Fibroblast of lung (primary cell): Measurements from ENCODE around the gene TINCR. TPM values are rescaled to one million over a fixed set of nuclear protein-coding genes. Genes with fewer than 3 reads are reported as not detected.

Experiments used
- DNase-seq, 2 donors: peaks; one replicate each; pipeline versions ENCODE4 v3.0.0 to v3.0.0-alpha.2; 2010; ENCODE audit warnings: low read depth in 2 of 2
- H2AFZ ChIP-seq: 2 replicates; pipeline ENCODE4 v1.5.1; 2012; ENCODE audit warnings: low read length, control low read depth, inconsistent platforms
- H3K27ac ChIP-seq: 2 replicates; pipeline ENCODE4 v1.5.1; 2011; ENCODE audit warnings: low read length, control low read depth; ENCODE audit not compliant: insufficient read depth
- H3K27me3 ChIP-seq: 2 replicates; pipeline ENCODE4 v1.5.1; 2011; ENCODE audit warnings: mild to moderate bottlenecking, low read length; ENCODE audit not compliant: control insufficient read depth, insufficient read depth
- H3K36me3 ChIP-seq: 2 replicates; pipeline ENCODE4 v1.5.1; 2011; ENCODE audit warnings: low read length; ENCODE audit not compliant: control insufficient read depth, insufficient read depth
- H3K4me1 ChIP-seq: 2 replicates; pipeline ENCODE4 v1.5.1; 2011; ENCODE audit warnings: low read length; ENCODE audit not compliant: control insufficient read depth, insufficient read depth; ENCODE audit errors: extremely low read depth
- H3K4me2 ChIP-seq: 2 replicates; pipeline ENCODE4 v1.5.1; 2011; ENCODE audit warnings: low read length, control low read depth; ENCODE audit not compliant: insufficient read depth; ENCODE audit errors: extremely low read depth
- H3K4me3 ChIP-seq, 4 experiments: fragments of 200-600 bp in 1 of 4; sonication (generic) in 1 of 4; replicated peaks in 1 of 4; 2 replicates each; pipeline ENCODE4 v1.5.1; 2011 to 2016; ENCODE audit warnings: low read length in 4 of 4, low read depth in 3 of 4, mild to moderate bottlenecking in 3 of 4, control low read depth in 2 of 4, inconsistent platforms in 1 of 4, mixed read lengths in 1 of 4; ENCODE audit not compliant: insufficient read depth in 1 of 4; ENCODE audit errors: control extremely low read depth in 1 of 4
- H3K79me2 ChIP-seq: 2 replicates; pipeline ENCODE4 v1.5.1; 2012; ENCODE audit warnings: mild to moderate bottlenecking, low read length, inconsistent platforms; ENCODE audit not compliant: control insufficient read depth, insufficient read depth
- H3K9ac ChIP-seq: 2 replicates; pipeline ENCODE4 v1.5.1; 2011; ENCODE audit warnings: mild to moderate bottlenecking, low read length, control low read depth; ENCODE audit not compliant: insufficient read depth
- H3K9me3 ChIP-seq: 2 replicates; pipeline ENCODE4 v1.5.1; 2012; ENCODE audit warnings: low read depth, low read length; ENCODE audit not compliant: control insufficient read depth, insufficient read depth
- H4K20me1 ChIP-seq: 2 replicates; pipeline ENCODE4 v1.5.1; 2011; ENCODE audit warnings: low read length; ENCODE audit not compliant: control insufficient read depth, insufficient read depth; ENCODE audit errors: extremely low read depth
- CTCF ChIP-seq, 2 donors: IDR thresholded peaks in 1 of 2; conservative IDR thresholded peaks in 1 of 2; 1 replicate in 1 of 2; 2 replicates in 1 of 2; pipeline ENCODE4 v1.5.1; 2011 to 2012; ENCODE audit warnings: low read length in 2 of 2, control low read depth in 1 of 2, inconsistent platforms in 1 of 2, low read depth in 1 of 2, mild to moderate bottlenecking in 1 of 2
- EZH2 ChIP-seq: IDR thresholded peaks from 2 replicates; pipeline ENCODE4 v1.5.1; 2012; ENCODE audit warnings: low read length, control low read depth, mild to moderate bottlenecking; ENCODE audit errors: missing control alignments
- polyA plus RNA-seq, 2 donors: library from polyadenylated mRNA; depleted of rRNA in 1 of 2; stranded (reverse) in 1 of 2; unstranded in 1 of 2; fragments of >200 nt; gene quantifications; 2 replicates each; pipeline ENCODE4 v1.2.1, GENCODE V29; 2011 to 2012; ENCODE audit warnings: missing spikeins in 1 of 2
- total RNA-seq: library from RNA; depleted of rRNA; stranded (reverse); fragments of >200 nt; gene quantifications from 2 replicates; pipeline ENCODE4 v1.2.1, GENCODE V29; 2014

Gene TINCR
- total and polyA plus RNA-seq, 2 donors (not counting 1 experiment from before 2014, with no cell fraction given), result 0.06 to 0.17 TPM

DNA sequence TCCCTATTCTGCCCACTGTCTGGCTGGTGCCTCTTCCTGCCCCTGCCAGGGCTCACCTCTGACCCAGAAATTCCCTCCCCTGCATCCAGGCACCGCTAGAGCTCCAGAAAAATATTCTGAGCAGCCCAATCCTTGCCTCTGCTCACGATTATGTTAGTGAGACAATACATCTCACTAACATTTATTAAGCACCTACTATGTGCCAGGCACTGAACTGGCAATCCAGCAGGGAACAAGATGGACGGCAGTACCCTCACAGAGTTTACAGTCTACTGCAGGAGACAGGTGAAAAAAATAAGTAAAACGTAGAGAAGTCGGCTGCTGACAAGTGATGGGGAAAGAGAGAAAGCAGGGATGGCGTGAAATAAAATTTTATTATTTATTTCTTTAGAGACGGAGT is 5.5 kb downstream of the TINCR start:
- no peaks in the 10 kb centered on the region for H3K4me1 ChIP-seq
- no peaks in the 10 kb centered on the region for H3K9me3 ChIP-seq
- no peak for DNase-seq
- TF ChIP-seq EZH2 (no peak), CTCF (conservative IDR thresholded peaks at IDR 0.05 in 1 of 2, IDR thresholded peaks at IDR 0.05 in 1 of 2; ENCODE audit: low read depth in 1 of 2, low read length in 2 of 2) (no peak)
- H3K9ac ChIP-seq, result no peak overlapping the region
- H4K20me1 ChIP-seq, result no peaks in the 10 kb centered on the region
- no peak overlapping the region for H3K4me2 ChIP-seq
- no peaks in the 10 kb centered on the region for H3K36me3 ChIP-seq
- H2AFZ ChIP-seq, result no peak overlapping the region
- H3K27me3 ChIP-seq, result peaks cover 21% of the 10 kb centered on the region
- H3K79me2 ChIP-seq, result no peaks in the 10 kb centered on the region
- no peak overlapping the region for H3K4me3 ChIP-seq
- no peak overlapping the region for H3K27ac ChIP-seq

DNA sequence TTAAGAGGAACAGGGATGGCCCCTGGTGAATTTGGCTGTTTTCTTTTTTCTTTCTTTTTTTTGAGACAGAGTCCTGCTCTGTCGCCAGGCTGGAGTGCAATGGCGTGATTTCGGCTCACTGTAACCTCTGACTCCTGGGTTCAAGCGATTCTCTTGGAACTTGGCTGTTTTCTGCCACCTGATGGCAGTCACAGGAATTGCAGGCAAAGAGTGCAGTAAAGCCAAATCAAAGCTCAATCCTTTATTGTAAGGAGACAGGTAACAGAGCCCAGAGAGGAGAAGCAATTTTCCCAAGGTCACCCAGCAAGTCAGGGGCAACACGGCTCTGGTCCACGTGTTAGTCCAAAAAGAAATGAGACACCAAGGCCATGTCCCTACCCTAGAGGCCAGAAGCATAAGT is 6.2 kb downstream of the TINCR start:
- Histone ChIP-seq H3K4me2 (no peak overlapping the region), H3K27me3 (peaks cover 14% of the 10 kb centered on the region), H3K36me3 (no peaks in the 10 kb centered on the region), H3K79me2 (no peaks in the 10 kb centered on the region), H4K20me1 (no peaks in the 10 kb centered on the region), H3K9ac (no peak overlapping the region), H3K27ac (no peak overlapping the region), H3K4me3 (no peak overlapping the region), H3K9me3 (no peaks in the 10 kb centered on the region), H3K4me1 (no peaks in the 10 kb centered on the region), H2AFZ (no peak overlapping the region)
- DNase-seq, result no peak
- no peak for TF ChIP-seq EZH2
- peak; percentile 33 to 44 for TF ChIP-seq CTCF (conservative IDR thresholded peaks at IDR 0.05 in 1 of 2, IDR thresholded peaks at IDR 0.05 in 1 of 2; ENCODE audit: low read depth in 1 of 2, low read length in 2 of 2)

- no peaks in the 10 kb centered on the region for H4K20me1 ChIP-seq
- H3K4me3 ChIP-seq, result no peak overlapping the region
- no peak overlapping the region for H3K27ac ChIP-seq
- H3K4me1 ChIP-seq, result no peaks in the 10 kb centered on the region
- no peak for DNase-seq
- no peaks in the 10 kb centered on the region for H3K79me2 ChIP-seq
- H2AFZ ChIP-seq, result no peak overlapping the region
- no peaks in the 10 kb centered on the region for H3K9me3 ChIP-seq
- no peaks in the 10 kb centered on the region for H3K36me3 ChIP-seq
- H3K9ac ChIP-seq, result no peak overlapping the region
- TF ChIP-seq CTCF (conservative IDR thresholded peaks at IDR 0.05 in 1 of 2, IDR thresholded peaks at IDR 0.05 in 1 of 2; ENCODE audit: low read depth in 1 of 2, low read length in 2 of 2), result no peak
- TF ChIP-seq EZH2, result no peak
- H3K4me2 ChIP-seq, result no peak overlapping the region
- H3K27me3 ChIP-seq, result peaks cover 2% of the 10 kb centered on the region
Observed at GRCh38 chr19:5560156-5560555, 7.6 kb downstream of the TINCR start.
